DMS114 treated with DMSO at 0.1 percent for 48 hours (cell line): Measurements from ENCODE around the gene FHIT.
"Not testable (repeated sequence)": the region's sequence is repeated elsewhere in the genome, so short reads cannot be mapped to it uniquely, and the experiment has no call there.

Source experiments
- DNase-seq: peaks from one replicate; lab custom pipeline; 2025; ENCODE audit not compliant: unreplicated experiment; lab: John Stamatoyannopoulos, UW

Gene FHIT

DNA sequence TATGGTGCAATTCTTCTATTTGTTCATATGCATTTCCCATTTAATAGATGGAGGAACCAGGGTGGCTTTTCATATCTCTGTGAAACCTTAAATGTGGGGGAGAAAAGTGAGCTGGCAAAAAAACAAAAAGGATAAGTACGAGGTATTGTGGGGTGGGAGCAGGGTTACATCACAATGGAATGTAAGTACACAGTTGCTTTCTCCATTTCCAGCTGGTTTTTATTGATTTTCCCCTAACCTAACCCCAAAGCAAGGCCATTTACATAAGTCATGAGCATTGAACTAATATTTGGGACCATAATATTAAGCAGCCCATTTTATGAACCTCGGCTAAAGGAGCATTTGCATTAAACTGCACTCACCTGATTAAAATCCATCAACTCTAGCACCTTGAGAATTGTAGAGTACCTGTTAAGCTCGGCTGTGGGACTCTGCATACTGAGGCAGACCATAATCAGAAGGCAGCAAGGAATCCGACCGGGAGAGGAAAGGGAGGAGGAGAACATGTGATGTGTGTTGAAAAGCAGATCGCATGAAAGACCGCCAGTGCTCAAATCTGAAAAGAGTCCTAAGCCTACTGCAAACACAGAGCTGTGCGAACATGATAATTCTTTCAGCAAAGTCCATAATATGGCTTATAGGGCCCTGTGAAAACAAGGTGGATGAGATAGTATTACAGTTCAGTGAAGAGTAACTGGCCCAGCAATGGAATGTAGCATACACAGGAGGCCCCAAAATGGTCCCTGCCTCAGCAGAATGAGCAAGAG lies 513.4 kb downstream of the FHIT start:
- no peak for DNase-seq

GRCh38 chr3:60730371-60730770 lies 520.9 kb downstream of the FHIT start:
- no peak for DNase-seq

DNA sequence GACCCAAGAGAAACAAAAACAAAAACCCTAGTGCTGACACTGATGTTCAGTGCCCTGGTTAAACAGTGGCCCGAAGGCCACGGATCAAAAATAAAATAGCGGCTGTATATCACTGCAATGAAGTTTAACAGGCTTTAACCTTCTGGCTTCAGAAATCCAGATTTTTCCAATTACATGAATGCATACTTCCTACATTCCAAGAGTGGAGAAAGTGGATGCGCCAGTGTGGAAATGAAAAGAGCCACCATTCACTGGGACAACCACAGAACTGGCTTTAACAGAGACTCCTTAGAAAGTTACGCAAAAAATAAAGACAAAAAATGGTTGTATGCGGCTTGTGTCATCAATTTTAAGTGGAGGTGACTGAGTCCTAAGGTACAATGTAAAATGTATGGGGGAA lies 522.2 kb downstream of the FHIT start:
- DNase-seq: no peak

- no peak for DNase-seq
These were observed 523.2 kb downstream of the FHIT start for GRCh38 chr3:60728006-60728405.

DNA sequence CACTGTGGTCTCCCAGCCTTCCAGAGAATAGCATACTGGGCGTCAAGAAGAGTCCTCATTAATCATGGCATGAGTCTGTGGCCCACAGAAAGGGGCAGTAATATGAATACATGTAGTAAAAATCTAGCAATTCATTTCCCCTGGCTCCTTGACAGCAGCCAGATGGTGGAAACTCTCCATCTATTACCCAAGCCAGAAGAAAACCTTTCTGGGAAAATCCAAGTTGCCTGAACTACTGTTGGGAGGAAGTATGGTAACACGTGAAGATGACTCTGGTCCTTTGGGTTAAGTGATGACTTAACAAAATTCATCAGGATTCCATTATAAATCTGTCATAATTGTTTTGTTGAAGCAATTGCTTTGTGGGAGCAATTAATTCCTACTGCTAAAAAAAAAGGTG lies 530.5 kb downstream of the FHIT start:
- DNase-seq: no peak

DNA sequence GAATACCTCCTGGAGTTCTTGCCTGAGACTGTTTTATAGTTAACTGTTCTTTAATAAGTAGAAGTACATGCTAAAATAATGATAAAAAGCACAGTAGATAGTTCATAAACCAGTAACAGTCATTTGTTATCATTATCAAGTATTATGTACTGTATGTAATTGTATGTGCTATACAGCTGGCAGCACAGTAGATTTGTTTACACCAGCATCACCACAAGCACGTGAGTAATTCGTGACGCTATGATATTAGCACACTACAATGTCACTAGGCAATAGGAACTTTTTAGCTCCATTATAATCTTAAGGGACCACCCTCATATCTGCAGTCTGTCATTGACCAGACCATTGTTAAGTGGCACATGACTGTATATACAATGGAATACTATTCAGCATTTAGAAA lies 534.7 kb downstream of the FHIT start:
- DNase-seq: no peak

GRCh38 chr3:60708191-60708975 lies 542.9 kb downstream of the FHIT start:
- no peak for DNase-seq

DNA sequence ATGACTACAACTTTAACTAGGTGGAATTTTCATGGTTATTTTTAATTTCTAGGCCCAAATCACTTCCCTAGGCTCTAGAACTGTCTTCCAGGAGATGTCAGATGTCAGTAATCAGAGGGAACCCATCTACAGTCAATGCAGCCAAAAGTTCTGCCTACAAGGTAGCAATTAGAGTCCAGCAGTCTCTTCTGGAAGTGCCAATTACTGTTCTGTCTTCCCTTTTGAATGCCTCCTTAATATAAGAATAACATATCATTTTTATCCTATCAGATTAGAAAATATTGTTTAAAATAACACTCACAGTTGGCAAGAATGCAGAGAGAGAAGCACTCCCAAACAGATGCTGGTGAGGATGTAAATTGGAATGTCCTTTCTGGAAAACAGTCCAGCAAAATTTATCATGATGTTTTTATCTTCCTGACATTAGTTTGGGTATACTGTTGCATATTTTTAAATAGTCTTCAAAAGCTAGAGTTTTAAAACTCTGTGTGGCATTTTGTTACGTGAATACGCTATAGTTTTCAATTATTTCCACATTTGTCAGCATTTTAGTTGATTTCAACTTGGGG lies 543.7 kb downstream of the FHIT start:
- DNase-seq: no peak

DNA sequence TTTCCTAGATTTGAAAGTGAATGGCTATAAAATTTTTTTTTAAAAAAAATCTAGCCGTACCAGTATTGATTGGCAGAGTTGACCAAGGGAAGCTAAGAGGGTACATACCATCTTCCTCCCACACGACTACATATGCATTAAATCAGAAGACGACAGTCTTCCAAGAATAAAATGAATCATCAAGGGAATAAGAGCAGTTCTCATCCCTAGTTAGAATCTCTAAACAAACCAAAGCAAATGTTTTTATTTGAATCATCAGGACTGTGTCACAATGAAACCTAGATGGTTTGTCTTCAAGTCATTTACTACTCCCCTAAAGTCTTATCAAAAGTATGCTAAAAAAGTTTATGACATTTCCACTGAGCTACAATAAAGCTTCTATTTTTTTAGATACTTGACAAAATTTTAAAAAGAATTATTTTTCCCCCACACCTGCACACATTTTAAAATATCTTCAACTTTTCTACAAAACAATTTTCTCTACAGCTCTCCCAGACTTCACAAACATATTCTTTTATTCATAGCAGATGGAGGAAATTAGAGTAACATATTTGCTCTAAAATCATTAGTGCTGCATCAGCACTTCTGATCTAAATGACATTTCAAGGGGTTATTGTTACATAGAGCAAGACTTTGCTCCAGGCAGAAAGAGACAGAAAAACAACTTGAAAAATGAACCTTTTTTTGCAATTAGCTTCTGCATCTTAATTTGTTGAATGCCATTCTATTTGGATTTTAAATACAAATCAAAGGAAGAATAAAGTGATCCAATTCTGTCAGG lies 547.1 kb downstream of the FHIT start:
- DNase-seq: no peak

- no peak for DNase-seq
These were observed 548.2 kb downstream of the FHIT start for GRCh38 chr3:60703008-60703407.

DNA sequence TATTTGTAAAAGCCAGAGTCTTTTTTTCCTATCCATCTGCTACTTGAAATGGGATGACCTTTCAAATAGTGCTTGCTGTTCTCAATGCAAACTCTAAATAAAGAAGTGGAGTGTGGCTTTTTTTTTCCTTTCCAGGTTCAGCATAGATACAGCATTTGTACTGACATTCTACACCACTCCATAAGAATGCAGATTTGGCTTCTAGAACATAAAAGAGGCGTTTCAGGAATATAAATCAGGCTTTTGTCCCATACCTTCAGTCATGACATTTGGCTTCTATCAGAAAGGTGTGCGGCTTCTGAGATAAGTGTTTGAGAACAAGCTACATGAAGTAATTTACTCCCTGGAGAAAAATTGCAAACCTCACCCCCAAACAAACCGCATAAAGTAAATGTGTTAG lies 553.1 kb downstream of the FHIT start:
- no peak for DNase-seq

DNA sequence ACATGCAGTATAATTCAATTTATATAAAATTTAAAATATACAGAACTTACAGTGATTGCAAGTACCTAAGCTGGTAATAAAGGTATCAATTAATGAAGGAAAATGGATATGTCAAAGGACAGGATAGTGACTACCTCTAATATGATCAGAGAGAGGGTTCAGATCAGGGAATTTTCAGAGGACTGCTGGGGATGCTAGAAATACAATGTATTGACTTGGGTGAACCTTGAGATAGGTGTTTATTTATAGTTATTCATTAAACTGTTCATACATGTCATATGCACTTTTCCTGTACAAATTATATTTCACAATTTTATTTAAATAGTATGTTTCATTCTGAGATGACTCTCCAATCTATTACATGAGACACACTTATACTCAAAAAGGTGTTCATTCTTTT lies 554.1 kb downstream of the FHIT start:
- DNase-seq: no peak

DNA sequence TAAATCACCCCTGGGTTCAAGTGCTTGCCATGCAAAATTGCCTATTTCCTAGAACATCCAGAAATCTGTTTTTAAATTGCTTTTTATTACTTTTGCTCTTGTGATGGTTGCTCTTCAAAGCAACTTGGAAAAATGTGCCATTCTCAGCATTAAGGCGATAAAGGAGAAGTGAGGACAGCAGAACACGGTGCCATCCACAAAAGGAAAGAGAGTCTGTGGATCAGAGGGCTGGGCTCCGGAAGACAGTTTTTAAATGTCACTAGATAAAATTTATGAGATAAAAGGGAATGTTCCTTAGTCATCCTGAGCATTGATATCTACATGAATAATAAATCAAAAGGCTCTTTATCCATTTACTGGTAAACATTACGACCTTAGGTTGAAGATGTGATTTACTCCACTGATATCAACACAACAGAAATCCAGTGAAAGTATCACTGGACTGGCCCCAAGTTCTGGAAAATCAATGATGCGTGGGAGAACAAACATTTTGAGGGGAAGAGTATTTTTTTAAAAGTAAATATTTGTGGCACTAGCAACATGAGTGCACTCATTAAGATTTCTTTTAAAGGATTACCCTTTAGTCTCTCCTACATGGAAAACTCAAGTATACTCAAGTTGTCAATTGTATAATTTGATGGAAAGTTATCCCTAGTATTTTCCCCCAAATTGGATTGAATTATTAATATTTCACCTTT lies 554.7 kb downstream of the FHIT start:
- DNase-seq: no peak

DNA sequence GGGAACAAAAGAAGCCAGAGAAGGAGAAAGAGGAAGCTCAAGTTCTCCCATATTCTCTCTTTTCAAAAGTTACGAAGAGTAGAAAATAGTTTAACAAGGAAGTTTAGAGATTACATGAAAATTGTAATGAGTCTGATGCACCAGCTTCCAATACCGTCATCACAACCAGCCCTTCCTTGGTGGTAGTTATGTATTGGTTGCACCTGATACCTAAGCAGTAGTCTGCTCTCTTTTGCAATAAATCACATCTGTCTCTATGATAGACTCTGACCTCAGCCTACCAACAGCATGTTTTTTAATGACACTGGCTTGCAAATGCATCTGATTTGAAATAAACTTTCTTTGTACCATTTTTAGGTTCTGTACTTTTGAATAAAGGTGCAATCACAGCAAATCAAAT lies 575.8 kb downstream of the FHIT start:
- DNase-seq: no peak

- DNase-seq: no peak
These were observed 576.4 kb downstream of the FHIT start for GRCh38 chr3:60674870-60675269.

GRCh38 chr3:60673123-60673522 lies 578.1 kb downstream of the FHIT start:
- no peak for DNase-seq

GRCh38 chr3:60672337-60672736 lies 578.9 kb downstream of the FHIT start:
- DNase-seq: not testable (repeated sequence)

- no peak for DNase-seq
These were observed 581.6 kb downstream of the FHIT start for GRCh38 chr3:60669636-60670035.

- DNase-seq: no peak
These were observed 591.2 kb downstream of the FHIT start for GRCh38 chr3:60660026-60660425.

- no peak for DNase-seq
These were observed 592.2 kb downstream of the FHIT start for GRCh38 chr3:60659098-60659497.

GRCh38 chr3:60657972-60658371 lies 593.3 kb downstream of the FHIT start:
- no peak for DNase-seq
